Retinal pigment epithelial cell (primary cell): ENCODE results near the gene SMC6.

Experiments
- DNase-seq: peaks from one replicate; pipeline ENCODE4 v3.0.0-alpha.2; 2010; ENCODE audit warnings: low read depth
- H3K4me3 ChIP-seq: 2 replicates; pipeline ENCODE4 v1.5.1; 2011; ENCODE audit warnings: mild to moderate bottlenecking, low read length, control low read depth, moderate library complexity
- CTCF ChIP-seq: conservative IDR thresholded peaks from 2 replicates; pipeline ENCODE4 v1.5.1; 2011; ENCODE audit warnings: low read depth, low read length, control low read depth, inconsistent platforms

SMC6 gene

GRCh38 chr2:17690776-17691175, 62.8 kb downstream of the SMC6 start:
- no peak overlapping the region for H3K4me3 ChIP-seq
- no peak for TF ChIP-seq CTCF
- no peak for DNase-seq

DNA sequence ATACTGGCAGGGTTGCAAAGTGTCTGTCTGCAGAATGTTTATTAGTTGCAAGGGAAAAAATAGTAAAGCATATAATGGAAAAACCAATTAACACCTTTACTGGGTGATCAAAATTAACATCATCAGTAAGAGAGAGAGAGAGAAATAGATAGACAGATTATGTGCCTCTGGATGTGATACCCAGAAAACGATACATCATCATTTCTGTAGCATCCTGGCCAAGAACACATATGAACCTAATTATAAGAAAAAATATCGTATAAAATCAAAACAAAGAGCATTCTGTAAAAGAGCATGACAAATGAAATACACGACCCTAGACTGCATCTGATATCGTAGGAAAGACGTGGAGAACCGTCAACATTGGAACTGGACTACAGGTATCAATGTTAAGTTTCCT, 64.6 kb downstream of the SMC6 start:
- no peak for DNase-seq
- no peak overlapping the region for H3K4me3 ChIP-seq
- TF ChIP-seq CTCF: no peak

DNA sequence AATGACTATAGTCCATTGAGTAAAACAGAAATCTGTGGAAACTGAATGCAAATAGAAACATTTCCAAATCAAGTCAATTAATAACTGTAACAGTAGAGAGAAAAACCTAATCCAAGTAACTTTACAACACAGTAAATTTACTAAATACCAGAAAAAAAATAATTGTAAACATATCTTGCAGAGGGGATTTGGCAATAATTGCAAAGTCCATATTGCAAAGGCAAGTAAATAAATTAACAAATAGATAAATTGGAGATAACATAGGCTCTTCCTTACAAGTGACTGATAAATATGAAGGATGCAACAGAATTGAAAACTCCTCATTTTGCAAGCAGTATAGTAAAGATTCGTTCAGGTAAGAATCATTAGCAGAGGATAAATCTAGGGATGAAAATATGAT, 65.0 kb downstream of the SMC6 start:
- H3K4me3 ChIP-seq: no peak overlapping the region
- no peak for DNase-seq
- no peak for TF ChIP-seq CTCF

DNA sequence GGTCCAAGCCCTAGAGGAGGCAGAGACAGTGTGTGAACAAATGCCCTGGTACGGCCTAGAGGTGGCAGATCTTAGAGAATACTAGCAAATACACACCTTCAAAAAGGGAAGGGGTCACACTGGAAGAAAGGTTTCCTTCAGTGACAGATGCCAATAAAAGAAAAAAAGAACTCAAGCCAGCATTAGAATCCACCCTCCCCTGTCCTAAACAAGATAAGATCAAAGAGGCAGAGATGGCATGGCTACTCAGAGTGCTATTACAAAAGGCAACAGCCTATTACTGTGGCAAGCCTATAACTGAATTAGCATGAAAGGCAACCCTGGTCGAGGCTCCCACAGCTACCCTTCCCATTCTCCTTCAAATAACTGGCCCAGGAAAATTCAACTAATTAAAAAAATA, 69.6 kb downstream of the SMC6 start:
- no peak overlapping the region for H3K4me3 ChIP-seq
- no peak for TF ChIP-seq CTCF
- DNase-seq: no peak

GRCh38 chr2:17682098-17682857, 71.3 kb downstream of the SMC6 start:
- TF ChIP-seq CTCF: no peak
- H3K4me3 ChIP-seq: no peak overlapping the region
- DNase-seq: no peak

DNA sequence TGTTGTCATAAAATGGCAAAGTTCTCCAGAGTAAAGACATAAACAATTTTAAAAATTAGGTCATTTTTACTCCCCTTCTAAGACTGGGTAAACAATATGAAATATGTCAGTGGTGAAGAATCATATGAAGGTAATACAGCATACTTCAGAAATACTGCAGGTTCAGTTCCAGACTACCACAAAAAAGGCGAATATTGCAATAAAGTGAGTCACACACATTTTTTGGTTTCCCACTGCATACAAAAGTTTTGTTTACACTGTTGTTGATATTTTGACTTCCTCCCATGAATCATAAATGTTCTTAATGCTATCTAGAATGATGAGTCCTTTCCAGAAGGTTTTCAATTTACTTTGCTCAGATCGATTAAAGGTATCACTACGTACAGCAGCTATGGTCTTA, 73.5 kb downstream of the SMC6 start:
- no peak for DNase-seq
- TF ChIP-seq CTCF: no peak
- no peak overlapping the region for H3K4me3 ChIP-seq

GRCh38 chr2:17674817-17675216, 78.8 kb downstream of the SMC6 start:
- no peak for TF ChIP-seq CTCF

More at GRCh38 chr2:17674817-17675216, 78.8 kb downstream of the SMC6 start:
- H3K4me3 ChIP-seq: no peak overlapping the region
- DNase-seq: no peak
